GM19397 (cell line): ENCODE data around the gene RAPGEF6.
"Not testable (repeated sequence)": the region's sequence is repeated elsewhere in the genome, so short reads cannot be mapped to it uniquely, and the experiment has no call there.

ENCODE experiments used
- ATAC-seq: cut with Tn5 transposase; IDR thresholded peaks from one replicate; pipeline ENCODE4 v1.9.1; 2021; ENCODE audit warnings: mild to moderate bottlenecking, moderate library complexity; ENCODE audit not compliant: unreplicated experiment

RAPGEF6 gene

DNA sequence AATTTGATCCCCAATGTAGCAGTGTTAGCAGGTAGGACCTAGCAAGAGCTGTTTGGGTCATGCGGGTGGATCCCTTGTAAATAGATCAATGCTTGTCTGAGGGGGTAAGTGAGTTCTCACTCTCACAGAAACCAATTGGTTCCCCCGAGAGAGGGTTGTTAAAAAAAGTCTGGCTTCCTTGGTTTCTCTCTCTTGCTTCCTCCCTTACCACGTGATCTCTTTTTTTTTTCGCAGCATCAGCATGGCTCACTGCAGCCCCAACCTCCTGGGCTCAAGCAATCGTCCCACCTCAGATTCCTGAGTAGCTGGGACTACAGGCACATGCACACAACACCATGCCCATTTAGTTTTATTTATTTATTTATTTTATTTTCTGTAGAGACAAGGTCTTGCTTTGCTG is 26.4 kb downstream of the RAPGEF6 start:
- no peak for ATAC-seq

DNA sequence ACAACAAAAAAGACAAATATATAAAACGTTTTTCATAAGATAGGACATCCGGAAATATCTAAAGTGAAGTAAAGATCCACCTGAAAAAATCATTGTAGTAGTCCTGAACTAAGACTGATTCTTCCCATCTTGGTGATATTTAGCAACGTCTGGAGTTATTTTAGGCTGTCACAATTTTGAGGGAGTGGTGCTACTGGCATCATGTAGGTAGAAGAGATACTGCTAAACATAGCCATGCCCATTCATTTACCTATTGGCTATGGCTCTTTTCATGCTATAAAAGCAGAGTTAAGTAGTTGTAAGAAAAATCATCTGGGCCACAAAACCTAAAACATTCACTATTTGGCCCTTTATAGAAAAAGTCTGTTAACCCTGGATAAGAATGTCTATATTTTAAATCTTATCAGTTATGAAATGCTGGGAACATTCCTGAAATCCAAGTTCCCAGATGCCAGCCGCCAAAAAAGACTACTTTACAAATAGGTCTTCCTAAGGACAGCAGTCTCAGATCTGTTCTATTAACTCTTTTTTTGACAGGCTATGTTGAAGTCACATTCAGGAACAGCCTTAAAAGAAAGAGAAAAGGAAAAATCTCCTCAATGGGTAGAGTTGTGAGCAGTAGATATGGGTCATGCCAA is 27.0 kb downstream of the RAPGEF6 start:
- ATAC-seq, result no peak

DNA sequence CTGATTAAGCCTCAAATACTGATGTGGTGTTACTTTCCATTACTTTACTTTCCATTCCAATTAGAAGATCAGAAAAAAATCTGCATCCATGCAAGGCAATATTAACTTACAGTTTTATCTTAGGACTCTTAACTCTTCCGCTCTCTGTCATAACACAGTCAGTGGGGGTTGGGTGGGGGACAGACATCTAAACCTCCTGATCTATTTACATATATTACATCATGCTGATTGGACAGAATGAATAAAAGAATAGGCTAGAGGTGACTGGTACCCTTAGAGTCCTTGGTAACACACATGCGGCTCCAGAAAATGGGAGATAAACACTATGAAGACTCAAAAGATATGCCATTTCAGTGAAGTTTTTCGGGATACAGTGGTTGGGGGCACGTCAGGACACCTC is 27.6 kb downstream of the RAPGEF6 start:
- ATAC-seq, result no peak

DNA sequence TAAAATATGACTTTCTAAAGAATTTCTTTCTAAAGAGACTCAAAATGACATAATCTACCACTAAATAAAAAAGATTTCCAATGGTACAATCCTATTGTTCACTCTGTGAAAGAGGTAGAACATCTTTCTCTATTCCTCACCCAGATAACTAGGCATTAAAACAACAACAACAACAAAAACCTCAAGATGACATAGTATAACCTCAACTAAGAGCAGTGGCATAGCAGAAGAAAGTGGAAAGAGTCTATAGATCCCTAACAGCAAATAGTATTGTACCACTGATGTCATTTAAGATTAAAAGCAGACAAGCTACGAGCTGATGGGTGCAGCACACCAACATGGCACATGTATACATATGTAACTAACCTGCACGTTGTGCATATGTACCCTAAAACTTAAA is 29.9 kb downstream of the RAPGEF6 start:
- no peak for ATAC-seq

DNA sequence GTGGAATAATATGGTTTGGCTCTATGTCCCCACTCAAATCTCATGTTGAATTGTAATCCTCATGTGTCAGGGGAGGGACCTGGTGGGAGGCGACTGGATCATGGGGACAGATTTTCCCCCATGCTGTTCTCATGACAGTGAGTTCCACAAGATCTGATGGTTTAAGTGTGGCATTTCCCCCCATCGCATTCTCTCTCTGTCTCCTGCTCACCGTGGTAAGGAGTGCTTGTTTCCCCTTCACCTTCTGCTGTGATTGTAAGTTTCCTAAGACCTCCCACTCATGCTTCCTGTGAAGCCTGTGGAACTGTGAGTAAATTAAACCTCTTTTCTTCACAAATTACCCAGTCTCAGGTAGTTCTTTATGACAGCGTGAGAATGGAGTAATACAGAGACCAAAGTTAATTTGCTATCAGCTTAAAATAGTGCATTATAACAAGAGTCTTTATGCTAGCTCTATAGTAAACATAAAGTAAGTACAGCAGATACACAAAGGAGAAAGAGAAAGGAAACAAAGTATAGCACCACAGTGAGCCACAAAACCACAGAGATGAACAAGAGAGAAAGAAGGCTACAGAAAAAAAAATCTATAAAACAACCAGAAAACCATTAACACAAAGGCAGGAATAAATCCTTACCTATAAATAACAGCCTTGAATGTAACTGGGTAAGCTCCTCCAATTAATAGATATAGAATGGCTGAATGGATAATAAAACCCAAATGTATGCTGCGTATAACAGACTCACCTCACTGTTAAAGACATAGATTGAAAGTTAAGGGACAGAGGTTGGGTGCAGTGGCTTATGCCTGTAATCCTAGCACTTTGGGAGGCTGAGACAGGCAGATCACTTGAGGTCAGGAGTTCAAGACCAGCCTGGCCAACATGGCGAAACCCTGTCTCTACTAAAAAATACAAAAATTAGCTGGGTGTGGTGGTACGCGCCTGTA is 39.7 kb downstream of the RAPGEF6 start:
- ATAC-seq, result no peak

DNA sequence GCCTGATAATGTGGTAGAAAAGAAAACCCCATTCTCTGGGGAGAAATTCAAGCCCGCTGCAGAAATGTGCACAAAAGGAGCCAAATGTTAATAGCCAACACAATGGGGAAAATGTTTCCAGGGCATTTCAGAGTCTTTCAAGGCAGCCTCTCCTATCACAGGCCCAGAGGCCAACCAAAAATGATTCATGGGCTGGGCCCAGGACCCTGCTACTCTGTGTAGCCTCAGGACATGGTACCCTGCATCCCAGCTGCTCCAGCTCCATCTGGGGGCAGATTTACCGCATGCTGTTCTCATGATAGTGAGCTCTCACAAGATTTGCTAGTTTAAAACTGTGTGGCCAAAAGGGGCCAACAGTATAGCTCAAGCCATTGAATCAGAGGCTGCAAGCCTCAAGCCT is 41.1 kb downstream of the RAPGEF6 start:
- ATAC-seq, result no peak

DNA sequence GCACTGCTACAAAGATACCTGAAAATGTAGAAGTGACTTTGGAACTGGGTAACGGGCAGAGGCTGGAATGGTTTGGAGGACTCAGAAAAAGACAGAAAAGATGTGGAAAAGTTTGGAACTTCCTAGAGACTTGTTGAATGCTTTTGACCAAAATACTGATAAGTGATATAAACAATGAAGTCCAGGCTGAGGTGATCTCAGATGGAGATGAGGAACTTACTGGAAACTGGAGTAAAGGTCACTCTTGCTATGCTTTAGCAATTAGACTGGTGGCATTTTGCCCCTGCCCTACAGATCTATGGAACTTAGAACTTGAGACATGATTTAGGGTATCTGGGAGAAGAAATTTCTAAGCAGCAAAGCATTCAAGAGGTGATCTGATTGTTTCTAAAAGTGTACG is 41.6 kb downstream of the RAPGEF6 start:
- ATAC-seq, result not testable (repeated sequence)

DNA sequence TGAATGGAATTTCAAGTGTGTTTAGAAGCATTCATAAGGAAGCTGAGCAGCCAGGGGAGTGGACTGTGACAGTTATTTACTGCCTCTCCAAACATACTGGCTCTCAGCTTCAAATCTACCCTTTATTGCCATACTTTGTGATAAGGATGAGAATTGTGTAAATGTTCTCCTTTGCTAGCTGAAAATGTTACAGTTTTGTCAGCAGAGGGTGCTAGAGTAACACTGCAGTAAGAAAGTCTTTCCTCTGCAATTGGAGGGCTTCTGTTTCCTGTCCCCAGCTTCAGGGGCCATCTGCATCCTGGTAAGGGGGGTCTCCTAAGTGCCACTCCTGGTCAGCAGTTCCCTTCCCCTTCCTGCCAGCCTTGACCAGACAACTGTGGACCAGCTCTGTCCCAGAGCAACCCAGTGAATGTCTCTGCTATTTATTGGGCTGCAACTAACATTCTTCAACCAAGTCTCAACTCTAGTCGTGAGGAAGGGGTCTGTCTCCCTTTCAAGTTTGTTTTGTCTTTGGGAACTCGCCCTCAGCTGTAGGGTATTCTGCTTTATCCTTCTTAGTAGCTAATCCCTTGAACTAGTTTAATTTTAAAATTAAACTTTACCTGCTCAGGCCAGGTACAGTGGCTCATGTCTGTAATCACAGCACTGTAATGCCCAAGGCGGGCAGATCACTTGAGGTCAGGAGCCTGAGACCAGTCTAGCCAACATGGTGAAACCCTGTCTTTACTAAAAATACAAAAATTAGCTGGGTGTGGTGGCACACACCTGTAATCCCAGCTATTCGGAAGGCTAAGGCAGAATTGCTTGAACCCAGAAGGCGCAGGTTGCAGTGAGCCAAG is 45.3 kb downstream of the RAPGEF6 start:
- ATAC-seq, result no peak

DNA sequence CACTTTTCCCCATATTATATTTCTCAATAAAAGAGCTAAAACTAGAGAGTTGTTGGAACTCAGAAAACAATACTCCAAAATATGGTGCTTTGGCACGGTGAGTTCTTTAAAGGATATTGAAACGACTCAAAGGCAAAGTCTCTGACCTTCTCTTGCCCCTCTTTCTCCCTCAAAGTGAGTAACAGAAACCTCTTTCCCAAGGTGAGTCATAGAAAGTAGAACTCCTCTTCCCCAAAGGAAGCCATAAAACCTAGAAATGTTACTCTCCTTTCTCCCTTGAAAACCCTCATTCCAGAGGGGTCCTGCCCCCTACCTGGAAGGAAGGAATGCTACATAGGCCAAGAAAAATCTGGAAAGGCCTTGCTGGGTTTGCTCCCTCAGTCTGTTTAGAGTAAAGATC is 47.5 kb downstream of the RAPGEF6 start:
- ATAC-seq, result no peak

DNA sequence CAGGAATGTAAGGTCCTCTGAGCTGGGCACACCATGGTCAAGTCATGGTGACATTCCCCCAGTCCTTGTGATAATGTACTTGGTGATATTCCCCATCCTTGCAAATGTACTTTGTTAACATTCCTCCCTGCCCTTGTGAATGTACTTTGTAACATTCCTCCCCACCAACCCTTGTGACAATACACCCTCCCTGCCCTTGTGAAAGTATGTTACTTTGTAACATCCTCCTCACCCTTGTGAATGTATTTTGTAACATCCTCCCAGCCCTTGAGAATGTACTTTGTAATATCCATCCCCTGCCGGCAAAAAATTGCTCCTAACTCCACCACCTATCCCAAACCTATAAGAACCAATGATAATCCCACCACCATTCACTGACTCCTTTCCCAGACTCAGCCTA is 53.3 kb downstream of the RAPGEF6 start:
- no peak for ATAC-seq

DNA sequence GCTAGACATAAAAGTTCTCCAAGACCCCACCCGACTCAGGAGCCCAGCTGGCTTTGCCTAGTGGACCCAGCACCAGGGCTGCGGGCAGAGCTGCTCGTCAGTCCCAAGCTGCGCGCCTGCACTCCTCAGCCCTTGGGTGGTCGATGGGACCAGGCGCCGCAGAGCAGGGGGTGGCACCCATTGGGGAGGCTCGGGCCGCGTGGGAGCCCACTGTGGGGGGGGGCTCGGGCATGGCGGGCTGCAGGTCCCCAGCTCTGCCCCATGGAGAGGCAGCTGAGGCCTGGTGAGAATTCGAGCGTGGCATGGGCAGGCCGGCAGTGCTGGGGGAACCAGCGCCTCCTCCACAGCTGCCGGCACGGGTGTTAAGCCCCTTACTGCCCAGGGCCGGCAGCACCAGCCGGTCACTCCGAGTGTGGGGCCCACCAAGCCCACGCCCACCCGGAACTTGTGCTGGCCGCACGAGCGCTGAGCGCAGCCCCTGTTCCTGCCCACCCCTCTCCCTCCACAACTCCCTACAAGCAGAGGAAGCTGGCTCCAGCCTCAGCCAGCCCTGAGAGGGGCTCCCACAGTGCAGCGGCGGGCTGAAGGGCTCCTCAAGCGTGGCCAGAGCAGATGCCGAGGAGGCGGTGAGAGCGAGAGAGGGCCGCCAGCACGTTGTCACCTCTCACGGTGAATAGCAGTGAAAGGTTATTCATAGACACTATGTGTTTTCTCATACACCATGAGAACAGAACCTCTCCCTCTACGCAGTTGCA is 54.9 kb downstream of the RAPGEF6 start:
- no peak for ATAC-seq

DNA sequence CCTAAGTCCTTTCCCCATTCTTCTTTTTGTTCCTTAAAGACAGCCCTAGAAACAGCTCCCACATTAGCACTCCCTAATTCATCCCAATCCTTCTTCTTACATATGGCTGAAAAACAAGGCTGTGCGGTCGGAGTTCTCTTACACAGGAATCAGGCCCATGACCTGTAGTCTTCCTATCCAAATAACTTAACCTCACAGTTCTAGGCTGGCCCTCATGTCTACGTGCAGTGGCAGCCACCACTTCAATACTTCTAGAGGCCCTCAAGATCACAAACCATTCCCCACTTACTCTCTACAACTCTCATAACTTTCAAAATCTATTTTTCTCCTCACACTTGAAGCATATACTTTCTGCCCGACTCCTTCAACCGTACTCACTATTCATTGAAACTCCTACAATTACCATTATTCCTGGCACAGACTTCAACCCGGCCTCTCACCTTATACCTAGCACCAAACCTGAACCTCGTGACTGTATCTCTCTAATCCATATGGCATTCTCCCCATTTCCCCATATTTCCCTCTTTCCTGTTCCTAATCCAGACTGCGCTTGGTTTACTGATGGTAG is 59.3 kb downstream of the RAPGEF6 start:
- no peak for ATAC-seq

DNA sequence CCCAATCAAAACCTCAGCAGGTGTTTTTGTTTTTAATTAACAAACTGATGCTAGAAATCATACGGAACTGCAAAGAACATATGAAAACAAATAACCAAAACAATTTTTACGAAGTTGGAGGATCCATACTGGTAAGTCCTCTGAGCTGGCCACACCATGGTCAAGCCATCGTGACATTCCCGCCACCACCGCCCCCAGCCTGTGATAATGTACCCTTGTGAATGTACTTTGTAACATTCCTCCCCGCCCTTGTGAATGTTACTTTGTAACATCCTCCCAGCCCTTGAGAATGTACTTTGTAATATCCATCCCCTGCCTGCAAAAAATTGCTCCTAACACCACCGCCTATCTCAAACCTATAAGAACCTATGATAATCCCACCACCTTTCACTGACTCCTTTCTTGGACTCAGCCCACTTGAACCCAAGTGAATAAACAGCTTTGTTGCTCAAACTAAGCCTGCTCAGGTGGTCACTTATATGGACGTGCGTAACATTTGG is 63.3 kb downstream of the RAPGEF6 start:
- no peak for ATAC-seq

DNA sequence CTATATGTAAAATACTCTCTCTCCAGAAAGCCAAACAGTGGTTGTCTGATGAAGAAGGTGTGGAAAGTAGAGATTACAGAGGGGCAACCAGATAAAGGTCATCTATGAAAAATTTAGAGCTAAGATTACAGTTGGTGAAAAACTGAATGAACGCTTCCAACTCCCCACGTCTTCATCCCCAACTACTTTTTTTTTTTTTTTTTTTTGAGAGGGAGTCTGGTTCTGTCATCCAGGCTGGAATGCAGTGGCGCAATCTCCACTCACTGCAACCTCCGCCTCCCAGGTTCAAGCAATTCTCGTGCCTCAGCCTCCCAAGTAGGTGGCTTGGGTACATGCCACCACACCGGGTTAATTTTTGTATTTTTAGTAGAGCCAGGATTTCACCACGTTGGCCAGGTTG is 64.3 kb downstream of the RAPGEF6 start:
- ATAC-seq, result no peak

DNA sequence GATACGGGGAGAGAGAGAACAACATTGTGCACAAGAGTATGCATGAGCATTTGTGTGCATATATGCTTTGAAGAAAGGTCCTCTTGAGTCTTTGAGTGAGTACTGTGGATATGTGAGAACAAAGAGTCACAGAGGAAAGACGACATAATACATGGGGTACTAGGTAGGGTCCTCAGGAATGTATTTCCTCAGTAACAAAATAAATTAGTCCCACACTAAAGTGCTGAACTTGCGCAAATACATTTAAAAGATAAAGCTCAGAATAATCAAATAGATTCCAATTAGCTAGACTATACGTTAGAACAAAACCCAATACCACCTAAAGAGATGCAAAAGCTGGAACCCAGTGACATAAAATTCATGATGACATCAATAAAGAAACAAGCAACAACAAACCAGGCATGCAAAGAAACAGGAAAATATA is 70.8 kb downstream of the RAPGEF6 start:
- ATAC-seq, result no peak

DNA sequence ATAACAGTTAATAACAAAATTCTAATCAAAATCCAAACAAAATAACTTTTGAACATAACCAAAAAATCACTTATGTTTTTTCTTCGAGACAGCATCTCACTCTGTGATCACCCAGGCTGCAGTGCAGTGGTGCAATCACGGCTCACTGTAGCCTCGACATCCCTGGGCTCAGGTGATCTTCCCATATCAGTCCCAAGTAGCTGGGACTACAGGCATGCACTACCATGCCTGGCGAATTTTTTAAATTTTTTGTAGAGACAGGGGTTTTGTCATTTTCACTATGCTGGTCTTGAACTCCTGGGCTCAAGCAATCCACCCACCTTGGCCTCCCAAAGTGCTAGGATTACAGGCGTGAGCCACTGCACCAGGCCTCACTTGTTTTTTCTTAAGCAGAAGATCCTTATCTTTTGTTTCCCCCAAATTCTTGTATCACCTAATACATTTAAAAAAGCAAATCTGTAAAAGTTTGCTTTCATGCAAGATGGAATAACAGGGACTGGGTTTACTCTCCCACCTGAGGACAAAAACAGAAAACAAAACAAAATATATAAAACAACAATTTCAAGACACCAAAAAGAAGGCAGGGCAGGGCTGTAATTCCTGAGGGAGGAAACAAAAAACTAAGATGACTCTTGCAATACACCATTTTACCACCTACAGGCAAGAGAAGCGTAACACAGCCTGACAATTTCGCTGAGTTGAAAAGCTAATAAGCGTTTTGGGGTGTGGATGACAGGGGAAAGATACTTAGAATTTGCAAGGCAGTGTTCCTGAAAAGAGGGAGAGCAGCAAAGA is 71.4 kb downstream of the RAPGEF6 start:
- no peak for ATAC-seq

DNA sequence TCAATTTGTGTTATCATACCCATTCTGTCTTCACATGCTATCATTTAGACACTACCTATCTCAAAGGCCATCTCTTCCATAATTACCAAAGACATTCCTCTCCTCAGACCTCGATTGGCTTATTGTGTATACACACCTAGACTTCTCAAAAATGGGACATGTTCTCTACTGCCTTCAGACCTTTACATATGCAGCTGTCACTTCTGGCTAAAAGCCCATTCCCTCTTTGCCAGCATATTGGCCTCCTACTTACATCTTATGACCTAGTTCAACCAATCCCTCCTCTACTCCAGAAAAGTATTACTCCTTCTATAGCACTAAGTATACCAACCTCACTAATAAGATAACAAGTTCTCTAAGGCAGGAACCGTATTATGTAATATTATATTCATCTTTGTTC is 84.4 kb downstream of the RAPGEF6 start:
- ATAC-seq, result no peak

DNA sequence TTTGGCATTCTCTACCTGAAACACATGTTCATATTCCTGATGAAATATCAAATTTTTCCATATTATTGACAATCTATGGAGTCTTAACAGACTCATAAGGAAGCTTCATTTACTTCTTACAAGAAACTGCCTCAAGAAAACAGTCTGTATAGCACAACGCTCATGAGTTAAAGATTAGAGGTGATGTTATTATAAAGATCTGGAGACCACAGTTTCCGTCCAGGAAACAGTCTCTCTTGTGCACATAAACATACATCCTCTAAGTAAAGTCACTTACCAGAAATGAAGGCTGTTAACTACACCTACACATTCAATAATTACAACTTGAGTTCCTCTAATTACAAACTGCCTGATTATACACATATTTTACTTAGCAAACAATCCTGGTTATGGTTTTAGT is 86.9 kb downstream of the RAPGEF6 start:
- ATAC-seq, result no peak

DNA sequence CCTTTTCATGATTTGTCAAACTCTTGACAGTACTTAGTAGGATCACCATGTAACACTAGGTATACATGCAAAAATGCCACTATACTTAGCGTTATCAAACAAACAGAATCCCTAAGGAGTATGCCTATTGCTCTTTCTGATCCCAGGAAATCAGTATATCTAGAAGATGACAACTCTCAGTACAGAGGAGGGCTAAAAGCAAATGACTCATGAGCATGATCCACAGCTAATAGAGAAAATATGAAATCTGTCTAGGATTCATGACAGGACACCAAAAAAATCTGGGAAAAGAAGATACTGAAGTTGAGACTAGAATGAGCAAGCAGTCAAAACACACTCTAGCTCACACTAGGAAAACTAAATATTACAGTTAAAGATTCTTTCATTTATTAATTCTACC is 89.2 kb downstream of the RAPGEF6 start:
- ATAC-seq, result no peak
